GM18868 (cell line): ENCODE measurements around the gene BRD9.
"Not testable (repeated sequence)": the region's sequence is repeated elsewhere in the genome, so short reads cannot be mapped to it uniquely, and the experiment has no call there.

Experiments used
- ATAC-seq: cut with Tn5 transposase; IDR thresholded peaks from one replicate; pipeline ENCODE4 v1.9.1; 2021; ENCODE audit warnings: mild to moderate bottlenecking, moderate library complexity; ENCODE audit not compliant: unreplicated experiment

BRD9 gene

GRCh38 chr5:846602-847091, 46.0 kb downstream of the BRD9 start:
- ATAC-seq = not testable (repeated sequence)

- ATAC-seq = not testable (repeated sequence)
Measured at GRCh38 chr5:845676-846601, 46.7 kb downstream of the BRD9 start.

GRCh38 chr5:845031-845675, 47.4 kb downstream of the BRD9 start:
- ATAC-seq = not testable (repeated sequence)

GRCh38 chr5:844426-844825, 48.2 kb downstream of the BRD9 start:
- not testable (repeated sequence) for ATAC-seq

- not testable (repeated sequence) for ATAC-seq
Measured at GRCh38 chr5:843926-844325, 48.7 kb downstream of the BRD9 start.

GRCh38 chr5:843371-843770, 49.2 kb downstream of the BRD9 start:
- not testable (repeated sequence) for ATAC-seq

GRCh38 chr5:842402-843221, 50.0 kb downstream of the BRD9 start:
- ATAC-seq = not testable (repeated sequence)

- not testable (repeated sequence) for ATAC-seq
Measured at GRCh38 chr5:841531-842401, 50.8 kb downstream of the BRD9 start.

- not testable (repeated sequence) for ATAC-seq
Measured at GRCh38 chr5:840974-841435, 51.6 kb downstream of the BRD9 start.

GRCh38 chr5:840118-840973, 52.3 kb downstream of the BRD9 start:
- not testable (repeated sequence) for ATAC-seq

- not testable (repeated sequence) for ATAC-seq
Measured at GRCh38 chr5:838431-838851, 54.2 kb downstream of the BRD9 start.

- not testable (repeated sequence) for ATAC-seq
Measured at GRCh38 chr5:837621-838121, 54.9 kb downstream of the BRD9 start.

- ATAC-seq = not testable (repeated sequence)
Measured at GRCh38 chr5:835933-836612, 56.5 kb downstream of the BRD9 start.

- not testable (repeated sequence) for ATAC-seq
Measured at GRCh38 chr5:834013-834412, 58.6 kb downstream of the BRD9 start.

- not testable (repeated sequence) for ATAC-seq
Measured at GRCh38 chr5:828194-828593, 64.4 kb downstream of the BRD9 start.

- ATAC-seq = not testable (repeated sequence)
Measured at GRCh38 chr5:825544-825943, 67.1 kb downstream of the BRD9 start.

- no peak for ATAC-seq
Measured at GRCh38 chr5:821504-821903, 71.1 kb downstream of the BRD9 start.

GRCh38 chr5:820245-820644, 72.4 kb downstream of the BRD9 start:
- ATAC-seq = no peak
